ENCODE measurements around the gene SLC6A11.

Gene SLC6A11

GRCh38 chr3:10792208-10792607 lies 23.8 kb upstream of the SLC6A11 start:
- DNase-seq = no peak

- DNase-seq = no peak
These were observed 17.2 kb upstream of the SLC6A11 start for GRCh38 chr3:10798600-10799367.

GRCh38 chr3:10804183-10804648 lies 11.8 kb upstream of the SLC6A11 start:
- no peak for DNase-seq

- DNase-seq = no peak
These were observed 10.0 kb upstream of the SLC6A11 start for GRCh38 chr3:10806006-10806405.

GRCh38 chr3:10808130-10808735 lies 7.8 kb upstream of the SLC6A11 start:
- DNase-seq = no peak

- no peak for DNase-seq
These were observed 7.1 kb upstream of the SLC6A11 start for GRCh38 chr3:10808974-10809373.

- DNase-seq = no peak
These were observed 5.7 kb upstream of the SLC6A11 start for GRCh38 chr3:10810376-10810775.

- DNase-seq = no peak
These were observed 2.6 kb upstream of the SLC6A11 start for GRCh38 chr3:10813425-10813824.

GRCh38 chr3:10814623-10815022 lies 1.4 kb upstream of the SLC6A11 start:
- DNase-seq = no peak

GRCh38 chr3:10815487-10815886 lies 541 bp upstream of the SLC6A11 start:
- no peak for DNase-seq

- DNase-seq = no peak
These were observed 830 bp downstream of the SLC6A11 start for GRCh38 chr3:10816863-10817253.

GRCh38 chr3:10817506-10817905 lies 1.5 kb downstream of the SLC6A11 start:
- DNase-seq = no peak

GRCh38 chr3:10822055-10822454 lies 6.0 kb downstream of the SLC6A11 start:
- DNase-seq = no peak

GRCh38 chr3:10822708-10823515 lies 6.9 kb downstream of the SLC6A11 start:
- no peak for DNase-seq

- no peak for DNase-seq
These were observed 7.4 kb downstream of the SLC6A11 start for GRCh38 chr3:10823516-10823818.

- no peak for DNase-seq
These were observed 8.4 kb downstream of the SLC6A11 start for GRCh38 chr3:10824468-10824867.

- DNase-seq = no peak
These were observed 17.9 kb downstream of the SLC6A11 start for GRCh38 chr3:10833855-10834414.

GRCh38 chr3:10834951-10835350 lies 18.9 kb downstream of the SLC6A11 start:
- DNase-seq = no peak

GRCh38 chr3:10835406-10835805 lies 19.4 kb downstream of the SLC6A11 start:
- no peak for DNase-seq

- DNase-seq = no peak
These were observed 20.6 kb downstream of the SLC6A11 start for GRCh38 chr3:10836676-10837075.

- no peak for DNase-seq
These were observed 21.8 kb downstream of the SLC6A11 start for GRCh38 chr3:10837849-10838248.

GRCh38 chr3:10839167-10839566 lies 23.1 kb downstream of the SLC6A11 start:
- no peak for DNase-seq

GRCh38 chr3:10841100-10841499 lies 25.1 kb downstream of the SLC6A11 start:
- DNase-seq = no peak

GRCh38 chr3:10843378-10843777 lies 27.4 kb downstream of the SLC6A11 start:
- DNase-seq = no peak
